GM18498 (cell line): ENCODE results near the gene PLCG2.

ENCODE experiments used
- ATAC-seq: cut with Tn5 transposase; IDR thresholded peaks from one replicate; pipeline ENCODE4 v1.9.1; 2021; ENCODE audit warnings: mild to moderate bottlenecking, moderate library complexity; ENCODE audit not compliant: unreplicated experiment

Gene PLCG2

DNA sequence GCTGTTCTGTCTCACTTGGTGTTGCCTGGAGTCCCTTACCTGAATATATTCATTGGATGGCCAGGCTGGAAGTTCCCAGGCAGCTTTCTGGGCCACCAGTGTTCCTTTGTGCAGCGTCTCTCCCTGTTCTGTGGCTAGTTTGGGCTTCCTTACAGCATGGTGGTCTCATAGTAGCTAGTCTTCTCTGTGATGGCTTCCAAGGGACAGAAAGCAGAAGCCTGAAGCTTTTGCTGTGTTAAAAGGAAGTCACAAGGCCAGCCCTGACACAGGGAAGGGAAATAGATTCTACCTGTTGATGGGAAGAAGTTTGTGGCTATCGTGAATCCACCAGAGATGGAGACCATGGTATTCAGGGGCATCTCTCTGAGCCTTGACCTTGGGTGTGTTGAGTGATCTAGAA is 34.6 kb downstream of the PLCG2 start:
- no peak for ATAC-seq

DNA sequence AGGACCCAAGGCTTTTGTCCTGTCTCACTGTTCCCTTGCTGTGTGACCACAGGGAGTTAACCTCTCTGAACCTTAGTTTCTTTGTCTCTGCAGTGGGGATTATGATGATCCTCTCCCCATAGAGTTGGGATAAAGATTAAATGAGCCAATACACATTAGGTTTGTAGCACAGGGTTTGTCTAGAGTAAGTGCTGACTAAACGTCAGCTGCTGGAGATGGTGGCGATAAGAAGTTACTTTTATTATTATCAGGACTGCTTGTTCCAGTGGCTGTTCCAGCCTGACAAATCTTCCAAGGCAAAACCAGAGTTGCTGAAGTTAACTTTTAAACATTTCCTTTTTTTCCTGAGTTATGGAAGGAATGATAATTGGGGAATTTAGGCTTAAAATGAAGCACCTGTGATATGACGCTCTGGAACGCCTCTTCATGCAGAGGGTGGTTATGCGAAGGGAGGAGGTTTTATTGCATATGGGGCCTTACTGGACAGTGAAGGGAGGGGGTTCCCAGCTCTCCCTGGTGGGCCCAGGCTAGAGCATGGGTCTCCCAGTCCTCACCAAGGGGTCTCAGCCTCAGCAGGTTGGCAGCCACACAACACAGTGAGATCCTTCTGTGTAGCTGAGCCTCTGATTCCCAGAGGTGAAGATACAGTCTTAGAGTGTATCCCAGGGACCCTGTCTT is 35.8 kb downstream of the PLCG2 start:
- no peak for ATAC-seq

DNA sequence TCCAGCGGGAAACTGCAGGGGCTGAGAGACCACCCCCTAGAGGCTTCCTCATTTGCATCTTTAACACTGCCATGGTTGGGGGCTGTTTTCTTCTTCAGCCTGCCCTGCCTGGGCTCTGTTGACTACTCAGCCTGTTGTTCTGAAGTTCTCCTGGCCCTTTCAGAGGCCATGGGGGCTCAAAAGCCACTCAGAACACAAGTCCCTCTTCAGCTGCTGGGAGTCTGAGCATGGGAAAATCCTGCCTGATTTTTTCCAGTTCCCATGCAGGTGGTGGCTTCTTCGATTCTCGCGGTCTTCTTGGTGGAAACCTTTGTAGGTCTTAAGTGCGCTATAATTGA is 36.3 kb downstream of the PLCG2 start:
- ATAC-seq = no peak

DNA sequence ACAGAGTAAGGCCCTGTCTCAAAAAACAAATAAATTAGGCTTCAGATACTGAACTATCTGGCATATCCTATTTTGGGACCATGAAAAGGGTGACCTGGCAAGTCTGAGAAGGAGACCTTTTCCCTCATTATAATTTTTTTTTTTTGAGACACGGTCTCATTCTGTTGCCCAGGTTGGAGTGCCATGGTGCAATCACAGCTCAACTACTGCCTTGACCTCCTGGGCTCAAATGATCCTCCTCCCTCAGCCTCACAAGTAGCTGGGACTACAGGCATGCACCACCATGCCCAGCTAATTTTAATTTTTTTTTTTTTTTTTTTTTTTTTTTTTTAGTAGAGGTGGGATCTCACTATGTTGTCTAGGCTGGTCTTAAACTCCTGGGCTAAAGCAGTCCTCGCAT is 37.3 kb downstream of the PLCG2 start:
- no peak for ATAC-seq

DNA sequence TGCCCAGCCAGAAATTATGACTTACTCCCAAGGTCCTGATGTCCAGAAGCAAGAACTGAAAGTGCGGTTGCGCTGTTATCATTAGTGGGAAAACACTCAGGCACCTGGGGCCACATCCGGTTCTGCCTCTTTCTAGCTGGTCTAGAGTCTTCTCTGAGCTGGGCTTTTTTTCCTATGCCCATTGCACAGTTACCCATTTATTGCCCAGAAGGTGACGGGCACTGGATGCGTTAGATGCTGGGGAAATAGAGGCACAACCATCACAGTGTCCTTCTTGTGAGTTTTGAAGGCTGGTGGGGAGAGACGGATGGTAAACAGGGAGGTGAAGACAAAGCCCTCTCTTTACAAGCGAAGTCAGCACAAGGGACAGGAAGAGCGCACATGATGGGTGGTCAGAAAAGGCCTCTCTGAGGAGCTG is 37.7 kb downstream of the PLCG2 start:
- ATAC-seq = peak; percentile 24

DNA sequence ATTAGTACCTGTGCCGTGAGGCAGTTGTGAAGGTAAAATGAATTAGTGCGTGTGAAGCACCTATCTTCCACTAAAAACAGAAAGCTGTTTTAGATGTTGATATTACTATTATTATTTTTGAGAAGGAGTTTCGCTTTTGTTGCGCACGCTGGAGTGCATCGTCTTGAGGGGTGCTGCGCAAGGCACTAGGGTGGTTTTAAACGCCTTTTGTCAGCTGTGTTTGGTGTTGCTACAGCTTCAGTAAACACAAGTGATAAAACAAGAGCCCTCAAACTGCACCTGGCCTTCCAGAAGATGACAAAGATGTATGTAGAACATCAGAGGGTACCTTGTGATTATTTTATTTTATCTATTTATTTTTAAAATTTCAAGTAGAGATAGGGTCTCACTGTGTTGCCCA is 38.2 kb downstream of the PLCG2 start:
- ATAC-seq = peak; percentile 37

DNA sequence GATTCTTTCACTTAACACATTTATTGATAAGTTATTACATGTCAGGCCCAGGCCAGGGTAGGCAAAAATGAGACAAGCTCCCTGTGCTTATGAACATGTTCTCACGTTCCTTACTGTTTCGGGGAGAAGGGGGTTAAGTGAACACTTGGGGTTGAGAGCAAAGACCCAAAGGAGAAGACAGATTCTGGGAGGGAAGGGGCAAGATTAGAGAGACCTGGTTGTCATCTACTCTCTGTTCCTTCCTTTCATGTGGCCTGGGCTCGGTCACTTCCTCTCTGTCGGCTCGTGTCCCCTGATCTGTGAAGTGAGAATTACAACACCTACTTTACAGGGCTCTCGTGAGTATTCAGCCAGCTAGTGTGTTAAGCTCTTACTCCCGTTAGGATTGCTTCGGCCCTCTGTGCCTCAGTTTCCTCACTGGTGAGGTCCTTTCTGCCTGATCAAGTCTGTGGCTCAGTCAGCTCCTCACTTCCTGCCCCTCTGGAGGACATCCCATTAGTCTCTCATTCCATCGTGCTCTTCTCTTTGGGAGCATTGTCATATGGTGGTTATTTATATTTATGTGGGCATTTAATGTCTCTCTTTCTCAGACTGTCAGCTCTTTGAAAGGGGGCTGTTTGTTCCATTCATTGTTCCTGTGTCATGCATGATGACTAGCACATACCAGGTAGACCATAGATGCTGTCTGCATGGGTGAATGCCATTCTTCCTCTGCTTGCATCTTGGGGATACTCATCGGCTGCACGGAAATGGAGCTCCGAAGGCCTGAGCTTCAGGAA is 38.9 kb downstream of the PLCG2 start:
- peak; percentile 36 for ATAC-seq

DNA sequence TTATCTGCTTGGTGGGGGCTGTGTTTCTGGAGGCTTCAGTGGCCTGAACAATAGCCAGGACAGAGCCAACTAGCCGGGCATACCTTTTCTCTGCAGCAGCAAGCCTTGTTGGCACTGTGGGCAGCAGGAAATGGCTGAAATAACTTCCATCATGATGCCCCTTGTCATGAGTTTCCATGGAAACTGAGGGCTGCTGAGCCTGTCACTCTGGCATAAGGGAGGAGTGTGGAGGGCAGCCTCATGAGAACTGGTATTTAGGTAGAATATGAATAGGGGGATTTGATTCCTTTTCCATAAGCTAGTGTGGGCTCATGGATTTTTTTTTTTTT is 39.4 kb downstream of the PLCG2 start:
- ATAC-seq = no peak

DNA sequence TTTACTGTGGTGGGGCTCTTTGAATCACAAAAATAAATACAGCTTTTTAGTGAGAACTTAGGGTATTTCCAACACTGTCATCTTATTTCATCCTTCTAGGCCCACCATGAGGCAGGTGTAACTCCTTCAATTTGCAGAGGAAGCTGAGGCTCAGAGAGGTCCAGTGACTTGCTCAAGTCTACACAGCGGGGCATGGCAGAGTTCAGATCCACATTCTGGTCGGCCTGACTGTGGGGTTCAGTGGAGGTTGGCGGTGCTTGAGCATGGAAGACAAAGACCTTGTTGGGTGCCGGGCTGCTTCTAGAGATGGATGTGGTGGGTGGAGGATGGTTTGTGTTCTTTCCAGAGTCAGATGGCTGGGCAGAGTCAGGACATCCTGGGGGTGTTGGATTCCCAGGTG is 39.8 kb downstream of the PLCG2 start:
- no peak for ATAC-seq

DNA sequence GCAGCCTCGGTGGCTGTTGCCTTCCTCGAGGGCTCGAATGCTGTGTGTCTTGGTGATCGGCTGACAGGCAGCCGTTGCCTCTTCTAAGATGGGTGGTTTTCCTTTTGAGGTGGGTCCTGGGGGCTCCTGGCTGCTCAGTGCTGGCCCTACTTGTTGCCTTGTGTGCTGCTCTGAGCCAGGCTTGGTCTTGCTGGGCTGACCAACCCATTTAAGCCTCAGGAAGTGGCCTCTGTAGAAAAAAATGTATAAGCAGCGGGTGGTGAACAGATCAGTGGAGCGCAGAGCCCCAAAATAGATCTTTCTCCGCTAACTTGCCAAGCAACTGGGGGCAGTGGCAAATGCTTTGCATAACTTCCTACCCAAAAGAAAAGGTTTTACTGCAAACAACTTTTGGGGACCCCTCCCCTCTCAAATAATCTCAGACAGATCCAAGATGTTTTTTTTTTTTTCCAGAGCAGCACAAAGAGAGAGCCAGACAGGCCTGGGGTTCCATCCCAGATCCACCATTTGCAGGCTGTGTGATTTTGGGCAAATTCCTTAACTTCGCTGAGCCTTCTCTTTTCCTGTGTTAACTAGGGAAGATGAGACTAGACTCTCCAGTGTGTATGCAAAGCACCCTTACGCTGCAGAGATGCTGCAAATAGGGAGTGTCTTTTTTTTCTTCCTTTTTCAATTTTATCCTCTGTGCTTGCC is 42.5 kb downstream of the PLCG2 start:
- ATAC-seq = peak; percentile 51

DNA sequence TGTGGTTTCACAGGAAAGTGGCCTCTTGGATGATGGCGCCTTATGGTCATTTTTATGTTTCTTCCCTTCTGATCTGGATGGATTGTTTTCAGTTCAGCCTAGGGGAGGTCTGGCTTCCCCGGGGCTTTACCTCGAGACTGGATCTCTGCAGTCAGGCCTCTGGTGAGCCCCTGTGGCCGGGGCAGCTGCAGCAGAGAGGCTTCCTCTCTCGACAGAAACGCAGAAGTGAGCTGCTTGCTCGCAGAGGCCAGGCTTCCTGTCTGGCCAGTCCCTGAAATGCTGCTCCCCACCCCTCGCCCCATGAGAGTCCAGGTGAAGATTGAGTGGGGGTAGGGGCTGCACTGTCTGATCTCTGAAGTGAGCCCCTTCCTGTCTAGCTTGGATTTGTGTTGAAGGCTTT is 44.0 kb downstream of the PLCG2 start:
- ATAC-seq = peak; percentile 50

DNA sequence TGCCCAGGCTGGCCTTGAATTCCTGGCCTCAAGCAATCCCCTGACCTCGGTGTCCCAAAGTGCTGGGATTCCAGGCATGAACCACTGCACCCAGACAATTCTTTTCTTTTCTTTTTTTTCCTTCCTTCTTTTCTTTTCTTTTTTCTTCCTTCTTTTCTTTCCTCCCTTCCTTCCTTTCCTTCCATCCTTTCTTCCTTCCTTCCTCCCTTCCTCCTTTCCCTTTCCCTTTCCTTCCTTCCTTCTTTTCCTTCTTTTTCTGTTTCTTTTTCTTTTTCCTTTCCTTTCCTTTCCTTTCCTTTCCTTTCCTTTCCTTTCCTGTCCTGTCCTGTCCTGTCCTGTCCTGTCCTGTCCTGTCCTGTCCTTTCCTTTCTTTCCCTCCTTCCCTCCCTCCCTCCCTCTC is 44.6 kb downstream of the PLCG2 start:
- ATAC-seq = no peak

DNA sequence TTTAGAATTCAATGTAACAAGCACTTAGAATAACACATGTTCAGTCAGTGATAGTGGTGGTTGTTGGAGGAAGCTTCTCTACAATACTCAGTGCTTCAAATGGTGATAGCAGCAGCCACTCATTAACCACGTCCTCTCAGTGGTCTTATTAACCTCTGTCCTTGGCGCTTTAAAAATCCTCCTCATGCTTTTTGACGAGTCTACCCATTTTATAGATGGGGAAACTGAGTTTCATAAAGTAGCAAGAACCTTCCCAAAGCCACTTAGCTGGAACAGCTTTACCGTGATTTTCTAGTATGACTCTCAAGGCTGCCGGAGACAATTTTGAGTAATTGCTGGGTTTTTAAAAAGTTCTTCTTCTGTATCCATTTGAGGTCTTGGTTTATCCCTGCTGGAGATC is 47.4 kb downstream of the PLCG2 start:
- no peak for ATAC-seq

DNA sequence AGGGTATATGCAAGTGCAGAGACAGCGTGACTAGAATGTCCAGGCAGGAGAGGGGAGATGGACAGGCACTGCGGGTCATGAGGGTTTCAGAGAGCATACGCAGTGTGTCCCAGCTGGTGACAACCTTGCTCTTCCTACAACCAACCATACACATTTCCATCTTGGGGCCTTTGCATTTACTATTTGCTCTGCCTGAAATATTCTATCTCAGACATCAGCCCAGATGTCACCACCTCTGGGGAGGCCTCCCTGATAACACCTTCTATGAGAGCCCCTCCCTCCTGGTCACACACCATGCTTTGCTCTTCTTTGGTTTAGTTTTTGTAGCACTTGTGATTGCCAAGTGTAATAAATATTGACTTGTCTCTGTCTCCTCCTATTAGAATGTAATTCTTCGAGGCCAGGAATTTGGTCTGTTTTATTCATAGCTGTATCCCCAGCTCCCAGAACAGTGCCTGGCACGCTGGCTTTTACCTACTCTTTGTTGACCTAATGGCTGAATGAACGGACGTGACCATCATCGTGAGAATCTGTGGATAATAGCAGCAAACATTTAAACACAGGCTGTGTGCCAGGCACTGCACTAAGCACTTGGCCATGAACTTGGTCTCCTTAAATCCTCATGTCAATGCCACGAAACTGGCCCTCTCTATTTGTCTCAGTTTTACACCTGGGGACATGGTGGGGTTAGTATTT is 51.9 kb downstream of the PLCG2 start:
- ATAC-seq = peak; percentile 8

DNA sequence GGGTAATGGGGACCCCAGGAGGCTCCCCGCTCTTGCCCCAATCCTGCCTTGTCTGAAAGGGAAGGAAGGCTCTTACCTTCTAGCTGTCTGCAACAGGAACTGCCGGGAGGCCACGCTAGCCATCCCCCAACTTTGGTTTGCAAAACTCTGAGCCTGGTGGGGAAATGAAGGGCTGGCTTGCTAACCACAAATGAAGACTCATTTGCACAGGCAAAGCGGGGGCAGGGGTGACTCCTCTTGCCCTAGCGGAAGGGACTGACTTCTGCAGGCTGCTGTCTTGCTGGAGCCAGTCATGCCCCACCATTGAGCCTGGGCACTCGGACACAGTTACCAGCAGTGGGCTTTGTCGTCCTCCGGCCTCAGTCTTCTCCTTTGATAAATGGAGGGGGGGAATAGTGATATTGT is 52.6 kb downstream of the PLCG2 start:
- peak; percentile 77 for ATAC-seq

DNA sequence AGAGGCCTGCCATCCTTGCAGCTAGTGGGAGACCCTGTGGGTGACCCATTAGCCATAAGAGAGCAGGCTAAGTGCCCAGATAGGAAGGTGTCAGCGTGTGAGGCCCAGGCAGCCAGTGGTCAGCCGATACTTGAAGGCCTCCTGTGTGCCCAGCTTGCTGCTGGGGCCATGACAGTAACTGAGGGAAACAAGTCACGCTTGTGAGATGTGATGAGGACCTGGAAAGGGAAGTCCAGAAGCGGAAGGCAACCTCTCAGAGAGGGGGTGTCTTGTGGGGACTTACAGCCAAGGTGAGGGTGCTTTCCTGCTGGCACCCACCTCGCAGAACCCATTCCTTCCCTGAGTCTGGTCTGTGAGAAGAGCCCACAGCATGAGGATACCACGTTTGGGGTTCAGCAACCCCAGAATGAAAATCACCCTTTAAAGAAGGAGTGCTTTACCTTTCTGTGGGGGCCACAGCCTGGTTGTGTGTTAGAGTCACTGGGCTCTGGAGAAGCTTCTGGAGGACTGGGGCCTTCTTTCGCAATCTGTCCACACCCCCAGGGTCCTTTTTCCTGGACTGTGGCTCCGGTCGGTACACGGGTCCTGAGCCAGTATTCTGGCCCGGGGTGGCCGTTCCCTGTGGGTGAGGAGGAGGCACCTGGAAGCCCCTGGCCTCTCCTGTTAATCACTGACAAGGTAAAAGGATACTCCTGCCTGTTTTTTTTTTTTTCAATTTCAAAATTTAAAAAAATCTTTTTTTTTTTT is 53.9 kb downstream of the PLCG2 start:
- no peak for ATAC-seq

DNA sequence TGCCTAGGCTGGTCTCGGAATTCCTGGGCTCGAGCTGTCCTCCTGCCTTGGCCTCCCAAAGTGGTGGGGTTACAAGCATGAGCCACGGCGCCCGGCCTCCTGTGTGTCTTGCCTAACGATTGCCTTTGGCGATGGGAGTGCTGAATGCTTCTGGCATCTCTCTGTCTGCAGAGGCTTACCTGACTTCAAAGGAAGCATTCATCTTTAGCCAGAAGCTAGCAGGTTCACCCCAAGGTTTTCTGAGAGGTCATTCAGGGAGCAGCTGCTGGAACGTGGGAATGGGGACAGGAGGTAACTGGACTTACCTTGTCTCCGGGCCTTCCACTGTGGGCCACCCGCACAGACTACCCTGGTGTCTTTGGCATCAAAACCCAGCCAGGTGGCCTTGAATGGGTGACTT is 54.7 kb downstream of the PLCG2 start:
- no peak for ATAC-seq

DNA sequence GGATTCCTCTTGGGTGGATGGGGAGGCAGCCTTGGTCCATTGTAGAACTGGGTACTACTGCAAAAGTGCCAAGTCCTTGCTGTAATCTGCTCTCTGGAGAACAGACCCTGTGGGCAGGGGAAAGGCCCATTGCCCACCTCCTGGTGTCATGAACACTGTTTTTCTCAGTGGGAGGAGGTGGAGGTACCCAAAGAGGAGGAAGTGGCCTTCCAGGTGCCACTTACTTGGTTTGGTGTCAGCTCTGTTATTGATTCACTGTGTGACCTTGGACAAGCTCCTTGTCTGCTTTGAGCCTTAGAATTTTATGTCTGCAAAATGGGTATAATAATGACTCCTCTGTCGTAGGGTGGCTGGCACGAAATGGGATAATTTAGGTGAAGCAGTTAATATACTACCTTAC is 55.8 kb downstream of the PLCG2 start:
- ATAC-seq = no peak

DNA sequence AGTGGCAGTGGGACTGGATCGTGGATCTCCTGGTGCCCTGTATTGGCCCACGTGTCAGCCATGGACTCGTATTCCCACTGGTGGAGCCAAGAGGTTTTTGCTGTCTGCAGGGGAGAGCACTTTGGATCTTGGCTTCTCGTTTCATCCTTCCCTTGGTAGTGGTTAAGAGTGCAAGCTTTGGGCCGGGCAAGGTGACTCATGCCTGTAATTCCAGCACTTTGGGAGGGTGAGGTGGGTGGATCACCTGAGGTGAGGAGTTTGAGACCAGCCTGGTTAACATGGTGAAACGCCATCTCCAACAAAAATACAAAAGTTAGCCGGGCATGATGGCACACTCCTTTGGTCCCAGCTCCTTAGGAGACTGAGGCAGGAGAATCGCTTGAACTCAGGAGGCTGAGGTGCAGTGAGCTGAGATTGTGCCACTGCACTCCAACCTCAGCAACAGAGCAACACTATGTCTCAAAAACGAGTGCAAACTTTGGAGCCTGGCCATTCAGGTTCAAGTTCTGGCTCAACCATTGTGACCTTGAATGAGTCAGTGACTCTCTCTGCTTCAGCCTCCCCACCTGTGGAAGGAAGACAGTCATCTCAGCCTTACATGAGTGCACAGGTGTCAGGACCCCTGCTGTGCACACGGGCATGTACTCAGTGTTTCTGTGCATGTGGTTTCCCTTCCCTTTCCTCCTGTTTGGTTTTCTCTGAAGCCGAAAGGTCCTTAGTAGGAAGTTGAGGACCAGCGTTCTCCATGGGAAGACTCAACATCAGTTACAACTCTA is 57.4 kb downstream of the PLCG2 start:
- ATAC-seq = peak; percentile 65

DNA sequence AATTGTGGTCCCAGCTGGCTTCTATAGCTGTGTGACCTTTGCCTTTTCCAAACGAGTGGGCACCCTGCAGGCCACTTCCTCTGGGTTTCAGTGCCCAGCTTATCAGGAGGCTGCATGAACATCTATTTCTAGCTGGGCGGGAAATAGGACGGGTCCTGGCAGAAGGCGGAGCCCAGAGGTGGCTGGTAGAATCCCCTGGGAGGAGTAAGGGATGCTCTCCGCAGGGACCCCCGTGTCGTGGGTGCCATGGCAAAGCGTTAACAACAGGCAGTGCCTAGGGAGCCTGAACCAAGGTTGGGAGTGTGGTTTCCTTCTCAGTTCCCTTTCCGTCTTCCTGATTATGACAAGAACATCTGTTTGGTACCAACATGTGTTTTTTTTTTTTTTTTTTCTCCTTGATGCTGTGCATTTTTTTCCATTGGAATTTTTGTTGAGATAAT is 58.2 kb downstream of the PLCG2 start:
- ATAC-seq = no peak
